ENCODE results near the gene SYNGR3. TPM values are rescaled to one million over a fixed set of nuclear protein-coding genes. Genes with fewer than 3 reads are reported as not detected.

SYNGR3 gene
- polyA plus RNA-seq, 1 donor from 2014 or later, result 61.0 TPM

DNA sequence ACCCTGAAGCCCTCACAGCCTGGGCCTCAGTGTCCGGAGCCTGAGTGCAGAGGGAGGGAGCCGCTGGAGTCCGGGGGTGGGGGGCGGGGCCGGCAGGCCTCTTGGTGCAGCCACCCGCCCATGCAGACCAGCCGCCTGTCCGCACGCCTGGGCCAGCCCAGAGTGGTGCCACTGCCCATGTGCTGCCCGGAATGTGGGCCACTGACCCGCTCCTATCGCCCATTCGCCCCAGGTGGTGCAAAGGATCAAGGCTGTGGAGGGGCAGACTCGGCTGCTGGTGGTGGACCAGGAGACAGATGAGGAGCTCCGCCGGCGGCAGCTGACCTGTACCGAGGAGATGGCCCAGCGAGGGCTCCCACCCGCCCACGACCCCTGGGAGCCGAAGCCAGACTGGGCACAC is 39.6 kb downstream of the SYNGR3 start:
- H3K27me3 ChIP-seq (ENCODE audit: insufficient read depth, low read depth, low read length), result peaks cover 24% of the 10 kb centered on the region
- no peak overlapping the region for H3K9ac ChIP-seq (ENCODE audit: low read length)
- no peaks in the 10 kb centered on the region for H3F3A ChIP-seq (ENCODE audit: insufficient read depth, low read length, poor library complexity, severe bottlenecking)
- no peak overlapping the region for H3K4me2 ChIP-seq (ENCODE audit: low read length)
- no peaks in the 10 kb centered on the region for H3K79me2 ChIP-seq (replicated peaks; ENCODE audit: insufficient read depth, low read length)
- no peak overlapping the region for H2AFZ ChIP-seq (ENCODE audit: low read depth, low read length)
- no peaks in the 10 kb centered on the region for H3K9me2 ChIP-seq (ENCODE audit: insufficient read depth, low read length)
- H3K4me3 ChIP-seq (ENCODE audit: low read length), result no peak overlapping the region
- no peaks in the 10 kb centered on the region for H3K36me3 ChIP-seq (ENCODE audit: insufficient read depth, low read length)
- TF ChIP-seq RAD21 (conservative IDR thresholded peaks at IDR 0.05), result no peak
- no peak for TF ChIP-seq MXI1 (conservative IDR thresholded peaks at IDR 0.05; ENCODE audit: poor library complexity, severe bottlenecking)
- no peak for TF ChIP-seq POLR2AphosphoS5 (IDR thresholded peaks at IDR 0.05)
- no peaks in the 10 kb centered on the region for H4K20me1 ChIP-seq (ENCODE audit: insufficient read depth)
- H3K27ac ChIP-seq (ENCODE audit: low read length), result no peak overlapping the region
- H3K9me3 ChIP-seq (ENCODE audit: low read length), result no peaks in the 10 kb centered on the region

DNA sequence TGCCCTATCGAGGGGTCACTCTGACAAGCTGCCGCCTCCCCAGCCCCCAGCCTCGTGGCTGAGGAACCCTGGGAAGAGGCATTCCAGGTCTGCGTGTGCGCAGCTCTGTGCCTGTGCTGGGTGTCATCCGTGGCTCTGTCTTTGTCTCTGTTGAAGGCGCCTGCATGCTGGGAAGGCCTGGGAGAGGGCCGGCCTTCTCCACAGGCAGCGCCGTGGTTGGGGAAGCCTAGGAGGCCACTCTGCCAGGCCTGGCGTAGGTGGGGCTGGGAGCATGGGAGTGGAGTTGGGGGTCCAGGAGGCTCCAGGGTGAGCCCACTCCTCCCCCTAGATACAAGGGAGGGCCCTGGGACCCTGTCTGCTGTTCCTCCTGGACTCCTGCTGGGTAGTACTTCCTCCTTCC is 40.3 kb downstream of the SYNGR3 start:
- TF ChIP-seq, protein P1, sequence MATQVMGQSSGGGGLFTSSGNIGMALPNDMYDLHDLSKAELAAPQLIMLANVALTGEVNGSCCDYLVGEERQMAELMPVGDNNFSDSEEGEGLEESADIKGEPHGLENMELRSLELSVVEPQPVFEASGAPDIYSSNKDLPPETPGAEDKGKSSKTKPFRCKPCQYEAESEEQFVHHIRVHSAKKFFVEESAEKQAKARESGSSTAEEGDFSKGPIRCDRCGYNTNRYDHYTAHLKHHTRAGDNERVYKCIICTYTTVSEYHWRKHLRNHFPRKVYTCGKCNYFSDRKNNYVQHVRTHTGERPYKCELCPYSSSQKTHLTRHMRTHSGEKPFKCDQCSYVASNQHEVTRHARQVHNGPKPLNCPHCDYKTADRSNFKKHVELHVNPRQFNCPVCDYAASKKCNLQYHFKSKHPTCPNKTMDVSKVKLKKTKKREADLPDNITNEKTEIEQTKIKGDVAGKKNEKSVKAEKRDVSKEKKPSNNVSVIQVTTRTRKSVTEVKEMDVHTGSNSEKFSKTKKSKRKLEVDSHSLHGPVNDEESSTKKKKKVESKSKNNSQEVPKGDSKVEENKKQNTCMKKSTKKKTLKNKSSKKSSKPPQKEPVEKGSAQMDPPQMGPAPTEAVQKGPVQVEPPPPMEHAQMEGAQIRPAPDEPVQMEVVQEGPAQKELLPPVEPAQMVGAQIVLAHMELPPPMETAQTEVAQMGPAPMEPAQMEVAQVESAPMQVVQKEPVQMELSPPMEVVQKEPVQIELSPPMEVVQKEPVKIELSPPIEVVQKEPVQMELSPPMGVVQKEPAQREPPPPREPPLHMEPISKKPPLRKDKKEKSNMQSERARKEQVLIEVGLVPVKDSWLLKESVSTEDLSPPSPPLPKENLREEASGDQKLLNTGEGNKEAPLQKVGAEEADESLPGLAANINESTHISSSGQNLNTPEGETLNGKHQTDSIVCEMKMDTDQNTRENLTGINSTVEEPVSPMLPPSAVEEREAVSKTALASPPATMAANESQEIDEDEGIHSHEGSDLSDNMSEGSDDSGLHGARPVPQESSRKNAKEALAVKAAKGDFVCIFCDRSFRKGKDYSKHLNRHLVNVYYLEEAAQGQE (IDR thresholded peaks at IDR 0.05; ENCODE audit: borderline replicate concordance), result no peak
- TF ChIP-seq MXI1 (conservative IDR thresholded peaks at IDR 0.05; ENCODE audit: poor library complexity, severe bottlenecking) (no peak), RAD21 (conservative IDR thresholded peaks at IDR 0.05) (no peak), SMC3 (conservative IDR thresholded peaks at IDR 0.05; ENCODE audit: poor library complexity) (no peak), TAF1 (IDR thresholded peaks at IDR 0.05; ENCODE audit: low read depth) (no peak), POLR2AphosphoS5 (IDR thresholded peaks at IDR 0.05) (no peak), EP300 (conservative IDR thresholded peaks at IDR 0.05; ENCODE audit: poor library complexity, severe bottlenecking) (no peak), EZH2 (IDR thresholded peaks at IDR 0.05; ENCODE audit: borderline replicate concordance, insufficient read depth, low read length, poor library complexity, severe bottlenecking) (no peak)
- TF ChIP-seq, protein P2, sequence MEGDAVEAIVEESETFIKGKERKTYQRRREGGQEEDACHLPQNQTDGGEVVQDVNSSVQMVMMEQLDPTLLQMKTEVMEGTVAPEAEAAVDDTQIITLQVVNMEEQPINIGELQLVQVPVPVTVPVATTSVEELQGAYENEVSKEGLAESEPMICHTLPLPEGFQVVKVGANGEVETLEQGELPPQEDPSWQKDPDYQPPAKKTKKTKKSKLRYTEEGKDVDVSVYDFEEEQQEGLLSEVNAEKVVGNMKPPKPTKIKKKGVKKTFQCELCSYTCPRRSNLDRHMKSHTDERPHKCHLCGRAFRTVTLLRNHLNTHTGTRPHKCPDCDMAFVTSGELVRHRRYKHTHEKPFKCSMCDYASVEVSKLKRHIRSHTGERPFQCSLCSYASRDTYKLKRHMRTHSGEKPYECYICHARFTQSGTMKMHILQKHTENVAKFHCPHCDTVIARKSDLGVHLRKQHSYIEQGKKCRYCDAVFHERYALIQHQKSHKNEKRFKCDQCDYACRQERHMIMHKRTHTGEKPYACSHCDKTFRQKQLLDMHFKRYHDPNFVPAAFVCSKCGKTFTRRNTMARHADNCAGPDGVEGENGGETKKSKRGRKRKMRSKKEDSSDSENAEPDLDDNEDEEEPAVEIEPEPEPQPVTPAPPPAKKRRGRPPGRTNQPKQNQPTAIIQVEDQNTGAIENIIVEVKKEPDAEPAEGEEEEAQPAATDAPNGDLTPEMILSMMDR (IDR thresholded peaks at IDR 0.05; ENCODE audit: poor library complexity, severe bottlenecking), result no peak
- Histone ChIP-seq H3K4me3 (ENCODE audit: low read length) (no peak overlapping the region), H3K27me3 (ENCODE audit: insufficient read depth, low read depth, low read length) (peaks cover 24% of the 10 kb centered on the region), H3K27ac (ENCODE audit: low read length) (no peak overlapping the region), H3K36me3 (ENCODE audit: insufficient read depth, low read length) (no peaks in the 10 kb centered on the region), H3K79me2 (replicated peaks; ENCODE audit: insufficient read depth, low read length) (no peaks in the 10 kb centered on the region), H2AFZ (ENCODE audit: low read depth, low read length) (no peak overlapping the region), H3F3A (ENCODE audit: insufficient read depth, low read length, poor library complexity, severe bottlenecking) (no peaks in the 10 kb centered on the region), H3K9me3 (ENCODE audit: low read length) (no peaks in the 10 kb centered on the region), H3K9ac (ENCODE audit: low read length) (no peak overlapping the region), H3K4me2 (ENCODE audit: low read length) (no peak overlapping the region), H3K9me2 (ENCODE audit: insufficient read depth, low read length) (no peaks in the 10 kb centered on the region), H4K20me1 (ENCODE audit: insufficient read depth) (no peaks in the 10 kb centered on the region)
